HS-27A (cell line): ENCODE data around the gene IRF2.

Experiments used
- DNase-seq: peaks from one replicate; pipeline ENCODE4 v3.0.0-alpha.2; 2012; ENCODE audit warnings: low read depth, missing footprints

IRF2 gene

DNA sequence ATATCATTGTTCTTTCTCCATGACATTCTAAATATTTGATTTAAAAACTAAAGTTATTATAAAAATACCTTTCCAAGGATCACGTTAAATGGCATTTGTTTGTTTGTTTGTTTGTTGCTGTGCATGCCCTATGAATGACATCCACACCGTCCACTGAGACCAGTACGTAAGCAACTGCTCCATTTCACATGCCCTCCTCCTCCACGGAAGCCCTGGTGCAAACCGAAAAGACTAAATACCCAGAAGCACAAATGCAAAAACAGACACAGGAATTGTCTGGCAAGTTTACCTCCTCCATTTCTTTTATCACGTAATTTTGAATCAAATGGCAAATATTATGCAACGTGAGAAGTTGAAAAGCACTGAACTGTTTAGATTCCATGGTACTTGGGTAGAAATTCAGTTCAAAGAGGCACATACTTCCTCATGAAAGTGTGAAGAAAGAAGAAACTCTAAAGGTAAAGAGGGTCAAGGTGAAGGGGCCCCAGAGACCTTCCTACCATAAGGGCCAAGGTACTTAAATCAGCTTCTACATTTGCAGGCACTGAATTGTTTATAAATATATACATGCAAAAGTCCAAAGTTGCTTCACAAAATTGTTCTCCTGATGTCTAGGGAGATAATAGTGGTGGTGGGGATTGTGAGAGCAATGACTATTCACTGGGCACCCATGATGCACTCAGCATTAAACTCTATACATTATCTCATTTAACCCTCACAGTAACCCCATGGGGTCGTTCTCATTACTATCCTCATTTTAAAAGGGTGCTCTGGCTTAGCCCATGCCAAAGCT is 23.4 kb downstream of the IRF2 start:
- DNase-seq, result no peak

DNA sequence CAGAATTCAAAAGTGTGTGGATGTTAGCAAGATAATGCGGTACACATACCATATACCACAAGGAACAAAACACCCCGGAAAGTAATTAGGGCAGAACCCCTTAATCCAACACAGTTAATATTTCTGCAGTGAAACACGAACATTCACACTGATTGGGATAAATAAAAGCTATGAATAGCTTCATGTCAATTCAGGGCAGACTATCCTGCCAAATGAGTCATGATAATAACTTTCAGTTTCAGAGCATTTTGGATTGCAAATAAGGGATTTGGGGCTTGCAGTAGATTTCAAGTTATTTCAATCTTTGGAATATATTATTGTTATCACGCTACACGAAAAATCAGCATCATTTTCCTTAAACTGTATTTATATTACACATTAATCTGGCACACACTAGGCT is 24.3 kb downstream of the IRF2 start:
- no peak for DNase-seq

DNA sequence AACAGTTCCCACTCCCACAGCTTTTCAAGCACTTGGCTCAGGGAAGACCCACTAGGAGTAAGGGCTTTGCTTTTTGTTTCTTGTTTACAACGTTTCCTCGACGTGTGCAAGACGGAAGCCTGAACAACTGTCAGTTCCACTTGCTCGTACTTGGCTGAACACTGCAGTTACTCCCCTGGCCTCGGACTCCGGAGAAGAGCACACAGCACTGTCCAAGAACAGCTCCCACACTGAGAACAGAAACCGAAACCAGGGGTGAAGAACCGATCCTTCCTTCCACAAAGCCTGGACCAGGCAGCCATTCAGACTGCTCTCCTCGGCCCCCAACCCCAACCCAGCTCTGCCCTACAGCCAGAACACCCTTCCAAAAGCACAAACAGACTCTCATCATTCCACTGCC is 25.5 kb downstream of the IRF2 start:
- DNase-seq, result no peak

DNA sequence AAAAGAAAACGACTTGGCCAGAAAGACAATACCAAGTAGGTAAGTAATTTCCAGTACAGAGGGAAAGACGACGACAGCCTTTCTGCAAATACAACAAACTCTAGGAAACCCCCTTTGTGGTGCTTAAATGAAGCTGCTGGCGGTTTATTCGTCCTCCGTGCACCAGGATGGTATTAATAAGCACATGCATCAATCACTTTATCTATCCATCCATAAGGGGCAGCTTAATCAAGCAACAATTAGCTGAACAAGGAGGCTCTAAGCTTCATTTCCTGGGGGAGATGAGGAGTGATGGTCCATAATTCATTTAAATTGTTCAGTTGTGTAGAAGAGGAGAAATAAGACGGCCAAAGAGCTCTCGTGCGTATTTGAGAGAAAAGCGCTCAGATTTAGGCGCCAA is 26.2 kb downstream of the IRF2 start:
- no peak for DNase-seq

- no peak for DNase-seq
These were observed 26.7 kb downstream of the IRF2 start for GRCh38 chr4:184447664-184448063.

GRCh38 chr4:184446132-184446658 is 28.2 kb downstream of the IRF2 start:
- no peak for DNase-seq

GRCh38 chr4:184444953-184445309 is 29.4 kb downstream of the IRF2 start:
- DNase-seq, result no peak

GRCh38 chr4:184444215-184444952 is 30.0 kb downstream of the IRF2 start:
- no peak for DNase-seq

DNA sequence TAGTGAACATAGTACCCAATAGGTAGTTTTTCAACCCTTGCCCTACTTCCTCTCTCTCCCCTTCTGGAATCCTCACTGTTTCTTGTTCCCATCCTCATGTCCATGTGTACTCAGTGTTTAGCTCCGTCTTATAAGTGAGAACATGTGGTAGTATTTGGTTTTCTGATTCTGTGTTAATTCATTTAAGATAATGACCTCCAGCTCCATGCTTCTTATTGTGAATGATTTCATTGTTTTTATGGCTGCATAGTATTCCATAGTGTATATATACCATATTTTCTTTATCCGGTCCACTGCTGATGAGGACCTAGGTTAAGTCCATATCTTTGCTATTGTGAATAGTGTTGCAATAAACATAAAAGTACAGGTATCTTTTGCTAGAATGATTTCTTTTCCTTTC is 31.0 kb downstream of the IRF2 start:
- no peak for DNase-seq

GRCh38 chr4:184442314-184442635 is 32.1 kb downstream of the IRF2 start:
- no peak for DNase-seq

DNA sequence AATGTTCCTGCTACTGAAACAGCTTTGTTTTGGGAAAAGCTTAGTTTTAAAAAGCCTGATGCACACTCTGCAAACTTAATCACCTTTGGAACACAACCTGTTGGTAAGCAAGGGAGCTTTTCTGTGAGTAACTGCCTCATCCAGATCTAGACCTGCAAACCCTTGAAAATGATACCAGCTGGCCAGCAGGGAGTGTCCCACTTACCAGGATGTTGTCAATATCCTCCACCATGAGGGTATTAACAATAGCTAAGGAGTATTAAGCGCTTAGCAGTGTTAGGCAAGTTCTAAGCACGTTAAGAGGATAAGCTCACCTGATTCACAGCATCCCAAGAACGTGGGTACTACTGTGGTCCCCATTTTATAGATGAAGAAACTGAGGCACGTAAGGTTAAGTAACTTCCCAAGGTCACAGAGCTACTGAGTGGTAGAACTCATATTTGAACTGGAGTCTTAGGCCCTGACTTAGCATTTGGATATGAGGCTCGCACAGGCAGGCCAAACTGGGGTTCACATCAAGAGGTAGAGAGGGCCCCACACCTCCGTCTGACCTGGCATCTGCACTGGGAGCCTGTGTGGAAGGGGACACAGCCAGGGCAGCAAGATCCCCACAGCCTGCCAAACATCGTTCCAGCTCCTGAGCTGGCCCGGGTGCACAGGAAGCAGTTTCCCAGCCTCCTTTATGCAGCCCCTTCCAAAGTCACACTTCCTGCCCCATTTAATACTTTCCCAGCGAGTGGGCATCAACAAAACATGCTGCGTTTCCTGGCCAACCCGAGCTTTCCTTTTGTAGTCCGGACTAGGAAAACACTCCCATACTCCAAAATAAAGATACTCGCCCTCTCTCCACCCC is 32.7 kb downstream of the IRF2 start:
- DNase-seq, result no peak

DNA sequence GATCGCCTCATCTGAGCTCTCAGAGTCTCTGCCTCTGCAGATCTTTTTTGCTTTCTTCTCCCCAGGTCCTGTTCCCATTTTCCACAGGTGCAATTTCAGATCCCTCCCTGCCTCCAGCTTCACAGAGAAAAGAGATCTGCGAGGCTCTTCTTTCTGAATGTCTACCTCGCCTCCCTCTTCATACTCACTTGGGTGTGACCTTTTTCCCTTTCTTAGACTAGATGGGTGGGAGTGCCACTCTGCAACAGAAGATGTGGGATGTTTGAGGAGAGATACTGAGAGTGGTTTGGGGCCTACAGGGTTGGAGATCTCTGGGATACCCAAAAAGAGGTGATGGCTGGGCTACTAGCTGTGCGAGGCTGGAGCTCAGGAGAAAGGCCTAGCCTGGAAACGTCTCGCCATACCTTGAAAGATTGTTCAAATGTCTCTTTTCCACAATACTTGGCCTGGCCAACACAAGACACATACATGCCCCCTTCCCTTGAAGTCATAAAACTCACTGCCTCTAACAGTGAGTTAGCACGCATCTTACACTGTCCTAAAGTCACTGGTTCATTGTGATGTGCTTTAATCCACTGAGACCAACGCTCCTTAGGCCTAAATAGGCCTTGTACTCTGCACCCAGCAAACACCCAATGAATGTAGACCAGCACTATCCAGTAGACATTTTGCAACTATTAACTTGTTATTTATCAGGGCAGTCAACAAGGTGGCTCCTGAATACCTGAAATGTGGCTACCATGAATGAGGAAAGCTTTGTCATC is 33.6 kb downstream of the IRF2 start:
- no peak for DNase-seq

GRCh38 chr4:184439856-184440594 is 34.3 kb downstream of the IRF2 start:
- DNase-seq, result no peak

GRCh38 chr4:184439386-184439785 is 35.0 kb downstream of the IRF2 start:
- DNase-seq, result no peak

GRCh38 chr4:184438375-184438774 is 36.0 kb downstream of the IRF2 start:
- no peak for DNase-seq

DNA sequence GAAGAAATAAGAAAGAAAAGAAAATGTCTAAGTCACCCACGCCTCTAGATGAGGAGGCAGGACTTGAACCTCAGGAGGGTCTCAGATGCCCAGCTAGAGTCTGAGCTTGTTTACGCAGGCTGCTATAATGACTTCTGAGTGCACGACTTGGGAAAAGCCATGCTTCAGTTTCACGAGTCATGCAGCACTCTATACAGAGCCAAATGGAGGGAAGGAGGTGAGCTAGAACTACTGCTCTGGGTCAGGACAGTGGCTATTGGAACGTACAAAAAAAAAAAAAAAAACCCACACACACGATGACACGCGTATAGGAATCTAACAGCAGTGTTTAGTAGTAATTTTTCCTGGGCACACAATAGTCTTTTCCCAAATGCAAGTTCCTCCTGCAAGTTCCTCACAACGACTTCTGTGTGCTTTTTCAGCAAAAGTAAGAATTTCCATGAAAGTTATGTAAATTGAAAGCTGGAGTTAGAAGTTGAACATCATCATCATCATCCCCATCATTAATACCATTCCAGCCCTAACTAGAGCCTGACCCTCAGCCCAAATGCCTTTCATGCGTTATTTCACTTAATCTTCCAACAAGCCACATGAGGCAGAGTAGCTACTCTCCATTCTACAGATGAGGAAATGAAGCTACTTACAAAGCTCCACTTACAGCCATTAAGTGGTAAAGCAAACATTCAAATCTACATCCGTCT is 36.6 kb downstream of the IRF2 start:
- DNase-seq, result no peak

GRCh38 chr4:184434501-184435066 is 39.8 kb downstream of the IRF2 start:
- DNase-seq, result no peak

- no peak for DNase-seq
These were observed 40.3 kb downstream of the IRF2 start for GRCh38 chr4:184434021-184434420.

GRCh38 chr4:184433258-184433892 is 41.0 kb downstream of the IRF2 start:
- no peak for DNase-seq
